Measurements from ENCODE around the gene DUOX1.

DNA sequence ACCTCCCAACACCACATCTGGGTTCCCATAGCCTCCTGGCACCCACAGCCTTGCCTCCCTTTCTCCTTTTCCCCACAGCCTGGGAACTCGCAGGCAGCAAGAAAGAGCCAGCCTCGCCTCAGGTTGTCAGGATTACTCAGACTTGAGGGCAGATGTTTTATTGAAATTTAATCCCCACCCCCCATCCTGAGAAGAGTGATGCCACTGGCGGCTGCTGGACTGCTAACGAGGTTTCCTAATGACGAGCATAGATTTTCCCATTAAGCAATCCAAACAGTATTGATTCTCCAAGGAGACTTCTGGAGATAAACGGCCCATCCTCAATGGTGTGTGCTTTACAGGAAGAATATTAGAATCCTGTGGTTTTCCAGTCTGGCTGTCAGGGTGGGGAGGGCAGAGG lies 44.3 kb downstream of the DUOX1 start:
- TF ChIP-seq, protein P1, sequence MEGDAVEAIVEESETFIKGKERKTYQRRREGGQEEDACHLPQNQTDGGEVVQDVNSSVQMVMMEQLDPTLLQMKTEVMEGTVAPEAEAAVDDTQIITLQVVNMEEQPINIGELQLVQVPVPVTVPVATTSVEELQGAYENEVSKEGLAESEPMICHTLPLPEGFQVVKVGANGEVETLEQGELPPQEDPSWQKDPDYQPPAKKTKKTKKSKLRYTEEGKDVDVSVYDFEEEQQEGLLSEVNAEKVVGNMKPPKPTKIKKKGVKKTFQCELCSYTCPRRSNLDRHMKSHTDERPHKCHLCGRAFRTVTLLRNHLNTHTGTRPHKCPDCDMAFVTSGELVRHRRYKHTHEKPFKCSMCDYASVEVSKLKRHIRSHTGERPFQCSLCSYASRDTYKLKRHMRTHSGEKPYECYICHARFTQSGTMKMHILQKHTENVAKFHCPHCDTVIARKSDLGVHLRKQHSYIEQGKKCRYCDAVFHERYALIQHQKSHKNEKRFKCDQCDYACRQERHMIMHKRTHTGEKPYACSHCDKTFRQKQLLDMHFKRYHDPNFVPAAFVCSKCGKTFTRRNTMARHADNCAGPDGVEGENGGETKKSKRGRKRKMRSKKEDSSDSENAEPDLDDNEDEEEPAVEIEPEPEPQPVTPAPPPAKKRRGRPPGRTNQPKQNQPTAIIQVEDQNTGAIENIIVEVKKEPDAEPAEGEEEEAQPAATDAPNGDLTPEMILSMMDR (IDR thresholded peaks at IDR 0.05) = no peak
- TF ChIP-seq POLR2A (IDR thresholded peaks at IDR 0.05) = no peak
